ENCODE results near the gene KCNF1. TPM values are rescaled to one million over a fixed set of nuclear protein-coding genes. Genes with fewer than 3 reads are reported as not detected.

KCNF1 gene
- total and polyA plus RNA-seq, 2 of the 8 experiments (the other 6 are each of a cell fraction or from before 2014, with no cell fraction given): 0.48 to 1.5 TPM

GRCh38 chr2:10919410-10919770 lies 7.7 kb downstream of the KCNF1 start (continued):
- no peak for TF ChIP-seq RAD21 (IDR thresholded peaks at IDR 0.05 in 1 of 2, conservative IDR thresholded peaks at IDR 0.05 in 1 of 2; ENCODE audit: low read depth in 2 of 2, low read length in 2 of 2)
- TF ChIP-seq ZNF274 (IDR thresholded peaks at IDR 0.05; ENCODE audit: borderline replicate concordance, extremely low read depth, low read length): no peak
- no peak for TF ChIP-seq SP2 (IDR thresholded peaks at IDR 0.05; ENCODE audit: low read length)
- no peak for TF ChIP-seq SIRT6 (IDR thresholded peaks at IDR 0.05; ENCODE audit: low read length)
